ENCODE data around the gene TRNAU1AP. TPM values are rescaled to one million over a fixed set of nuclear protein-coding genes. Genes with fewer than 3 reads are reported as not detected.

TRNAU1AP gene
- total and polyA plus RNA-seq, 8 donors = 6.2 to 112 (median 23.4) TPM

GRCh38 chr1:28506907-28507246 is 46.0 kb upstream of the TRNAU1AP start:
- Histone ChIP-seq H3K9me3 (no peaks in the 10 kb centered on the region), H3K27ac (peak overlapping the region; percentile 78 to 93 (median 88)), H3K36me3 (peaks cover 40 to 43% (median 42%) of the 10 kb centered on the region in 4 donors), H3K27me3 (no peaks in the 10 kb centered on the region), H3K4me3 (peak overlapping the region; percentile 72 to 90 (median 76)), H3K4me1 (peaks cover 32 to 62% (median 48%) of the 10 kb centered on the region in 4 donors)
- TF ChIP-seq EP300 (IDR thresholded peaks at IDR 0.05) = no peak
- no peak for TF ChIP-seq POLR2A (IDR thresholded peaks at IDR 0.05)
- no peak for TF ChIP-seq POLR2AphosphoS5 (IDR thresholded peaks at IDR 0.05)
- no peak for TF ChIP-seq CTCF (IDR thresholded peaks at IDR 0.05)
- WGBS, 5 donors = 1 to 5% (median 2%) methylated on average over 14 of the region's 14 CpGs
- intact Hi-C loops (cut with DNase I; ENCODE audit: low total_unique reads) = loop anchor here (10.0 kb wide), 1 partner anchor 142 kb away; the partner anchor contains the start of gene PHACTR4
- DNase-seq = no peak

GRCh38 chr1:28507247-28507645 is 45.6 kb upstream of the TRNAU1AP start:
- intact Hi-C loops (cut with DNase I; ENCODE audit: low total_unique reads) = loop anchor here (10.0 kb wide), 1 partner anchor 142 kb away; the partner anchor contains the start of gene PHACTR4

GRCh38 chr1:28507646-28508434 is 45.0 kb upstream of the TRNAU1AP start:
- no peaks in the 10 kb centered on the region for H3K9me3 ChIP-seq
- intact Hi-C loops (cut with DNase I; ENCODE audit: low total_unique reads) = loop anchor here (10.0 kb wide), 1 partner anchor 143 kb away; the partner anchor contains the start of gene PHACTR4
- peak overlapping the region in 4 of 5 donors; percentile 84 to 93 (median 90) for H3K27ac ChIP-seq
- TF ChIP-seq CTCF (IDR thresholded peaks at IDR 0.05) (no peak), POLR2A (IDR thresholded peaks at IDR 0.05) (no peak), EP300 (IDR thresholded peaks at IDR 0.05) (no peak), POLR2AphosphoS5 (IDR thresholded peaks at IDR 0.05) (no peak)
- DNase-seq = no peak
- H3K36me3 ChIP-seq = peaks cover 42 to 53% (median 51%) of the 10 kb centered on the region in 4 donors
- peak overlapping the region; percentile 72 to 90 (median 76) for H3K4me3 ChIP-seq
- WGBS, 5 donors = 15 to 32% (median 22%) methylated on average over 10 of the region's 10 CpGs
- no peaks in the 10 kb centered on the region for H3K27me3 ChIP-seq
- H3K4me1 ChIP-seq = peaks cover 32 to 71% (median 50%) of the 10 kb centered on the region in 4 donors

More at GRCh38 chr1:28507247-28507645, 45.6 kb upstream of the TRNAU1AP start:
- peaks cover 42 to 47% (median 45%) of the 10 kb centered on the region in 4 donors for H3K36me3 ChIP-seq
- no peak for DNase-seq
- no peaks in the 10 kb centered on the region for H3K27me3 ChIP-seq
- 3 to 4% (median 3%) methylated on average over 11 of the region's 11 CpGs for WGBS, 5 donors
- peaks cover 32 to 66% (median 50%) of the 10 kb centered on the region in 4 donors for H3K4me1 ChIP-seq
- H3K4me3 ChIP-seq = peak overlapping the region; percentile 72 to 90 (median 76)
- no peak for TF ChIP-seq EP300 (IDR thresholded peaks at IDR 0.05)
- TF ChIP-seq CTCF (IDR thresholded peaks at IDR 0.05) = no peak
- no peak for TF ChIP-seq POLR2A (IDR thresholded peaks at IDR 0.05)
- no peak for TF ChIP-seq POLR2AphosphoS5 (IDR thresholded peaks at IDR 0.05)
- H3K27ac ChIP-seq = peak overlapping the region in 4 of 5 donors; percentile 84 to 93 (median 90)
- no peaks in the 10 kb centered on the region for H3K9me3 ChIP-seq

- no peak for DNase-seq
- intact Hi-C loops (cut with DNase I; ENCODE audit: low total_unique reads) = loop anchor here (10.0 kb wide), 1 partner anchor 144 kb away; the partner anchor contains the start of gene PHACTR4
- WGBS, 5 donors = 24 to 30% (median 25%) methylated on average over 5 of the region's 5 CpGs
- Histone ChIP-seq H3K27me3 (no peaks in the 10 kb centered on the region), H3K36me3 (peaks cover 47 to 58% (median 57%) of the 10 kb centered on the region in 4 donors), H3K9me3 (no peaks in the 10 kb centered on the region), H3K27ac (peak overlapping the region in 4 of 5 donors; percentile 84 to 93 (median 90)), H3K4me3 (peak overlapping the region; percentile 72 to 90 (median 76)), H3K4me1 (peaks cover 32 to 77% (median 50%) of the 10 kb centered on the region in 4 donors)
- TF ChIP-seq POLR2AphosphoS5 (IDR thresholded peaks at IDR 0.05) (peak in 1 of 3 donors; percentile 12), CTCF (IDR thresholded peaks at IDR 0.05) (no peak)
These were observed 44.5 kb upstream of the TRNAU1AP start for GRCh38 chr1:28508435-28508754.
